ENCODE data around the gene MIOX. TPM values are rescaled to one million over a fixed set of nuclear protein-coding genes. Genes with fewer than 3 reads are reported as not detected.
A peak's percentile ranks its signal among the peaks of the same experiment; 100 is the strongest.

Gene MIOX
- total RNA-seq, 1 donor from 2014 or later, result not detected

DNA sequence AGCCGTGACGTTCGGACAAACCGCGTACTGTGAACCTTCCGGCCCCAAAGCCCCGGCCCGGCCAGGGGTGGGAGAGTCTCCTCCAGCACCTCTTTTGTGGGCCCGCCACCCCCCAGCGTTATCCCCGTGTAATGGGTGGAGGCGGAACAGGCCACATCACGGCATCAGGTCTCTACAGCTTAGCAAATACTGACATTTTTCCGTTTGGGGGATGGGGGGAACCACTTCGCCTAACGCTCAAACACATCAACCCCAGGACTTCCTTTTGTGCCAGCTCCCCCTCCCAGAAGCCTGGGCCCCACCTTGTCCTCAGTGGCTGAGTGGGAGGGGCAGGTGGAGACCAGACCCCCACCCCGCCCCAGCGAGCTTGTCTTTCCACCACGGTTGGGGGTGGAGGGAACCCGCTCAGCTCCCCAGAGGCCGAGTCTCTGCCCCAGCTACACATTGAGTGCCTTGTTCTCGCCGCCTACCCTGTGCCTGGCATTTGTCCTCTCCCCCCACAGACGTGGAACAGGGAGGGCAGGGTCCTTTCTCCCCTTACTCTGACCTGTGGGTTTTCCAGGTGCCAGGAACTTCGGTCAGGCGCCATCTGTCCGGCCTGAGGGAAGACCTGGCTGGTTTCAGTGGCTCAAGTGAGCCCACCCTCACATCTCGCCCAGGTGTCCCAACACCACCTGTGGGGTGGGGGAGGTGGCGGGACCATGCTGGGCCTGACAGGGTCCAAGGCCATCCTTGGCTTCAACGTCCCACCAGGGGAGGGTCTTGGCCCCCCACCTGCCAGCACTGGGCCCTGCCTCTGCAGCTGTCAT, 41.4 kb upstream of the MIOX start:
- no peak overlapping the region for H3K27ac Mint-ChIP-seq
- no peaks in the 10 kb centered on the region for H3K4me1 Mint-ChIP-seq (ENCODE audit: low read depth)
- intact Hi-C loops (cut with micrococcal nuclease), result no loop called here
- H3K27me3 Mint-ChIP-seq (ENCODE audit: low read depth), result no peaks in the 10 kb centered on the region
- H3K9me3 Mint-ChIP-seq, result no peaks in the 10 kb centered on the region
- DNase-seq (ENCODE audit: low spot score), result no peak
- H3K4me3 Mint-ChIP-seq (ENCODE audit: low read depth), result no peak overlapping the region
- H3K36me3 Mint-ChIP-seq (ENCODE audit: low read depth), result peaks cover 36% of the 10 kb centered on the region

DNA sequence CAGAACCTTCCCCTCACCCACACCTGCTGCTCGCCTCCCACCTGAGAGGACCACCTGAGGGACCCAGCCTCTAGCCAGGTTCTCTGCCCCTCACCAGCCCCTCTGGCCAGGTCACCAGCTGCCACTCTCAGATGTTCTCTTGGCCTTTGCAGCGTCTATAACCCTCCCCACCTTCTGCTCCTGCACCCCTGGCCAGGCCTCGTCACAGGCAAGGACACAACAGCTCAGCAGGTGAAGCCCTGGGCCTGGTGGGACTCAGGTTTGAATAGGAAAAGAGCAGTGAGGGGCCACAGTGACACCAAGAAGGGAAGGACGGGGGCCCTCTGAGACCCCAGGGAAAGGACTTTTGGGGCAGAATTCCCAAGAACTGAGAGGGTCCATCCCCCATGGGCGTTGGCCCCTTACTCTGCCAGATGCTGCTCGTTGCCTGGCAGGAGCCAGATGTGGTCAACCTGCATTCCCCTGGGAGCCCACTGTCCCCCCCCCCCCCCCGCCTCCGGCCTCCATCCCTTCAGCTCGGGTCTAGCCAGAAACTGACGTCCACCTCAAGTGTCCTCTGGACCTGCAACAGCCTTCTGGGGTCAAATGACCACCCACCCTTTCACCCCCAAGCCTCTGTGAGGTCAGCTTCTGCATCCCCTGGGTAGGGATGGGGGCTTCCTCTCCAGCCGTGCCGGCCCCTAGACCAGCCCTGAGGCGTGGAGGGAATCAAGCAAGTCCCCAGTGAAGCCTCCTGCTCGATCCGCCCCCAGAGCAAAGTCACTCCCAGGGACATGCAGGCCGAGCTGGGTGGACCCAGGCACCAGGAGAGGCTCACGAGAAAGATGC, 40.6 kb upstream of the MIOX start:
- no peak for DNase-seq (ENCODE audit: low spot score)
- no peak overlapping the region for H3K27ac Mint-ChIP-seq
- no peaks in the 10 kb centered on the region for H3K9me3 Mint-ChIP-seq
- no peak overlapping the region for H3K4me3 Mint-ChIP-seq (ENCODE audit: low read depth)
- no peaks in the 10 kb centered on the region for H3K4me1 Mint-ChIP-seq (ENCODE audit: low read depth)
- intact Hi-C loops (cut with micrococcal nuclease), result no loop called here
- H3K27me3 Mint-ChIP-seq (ENCODE audit: low read depth), result no peaks in the 10 kb centered on the region
- H3K36me3 Mint-ChIP-seq (ENCODE audit: low read depth), result peaks cover 42% of the 10 kb centered on the region

DNA sequence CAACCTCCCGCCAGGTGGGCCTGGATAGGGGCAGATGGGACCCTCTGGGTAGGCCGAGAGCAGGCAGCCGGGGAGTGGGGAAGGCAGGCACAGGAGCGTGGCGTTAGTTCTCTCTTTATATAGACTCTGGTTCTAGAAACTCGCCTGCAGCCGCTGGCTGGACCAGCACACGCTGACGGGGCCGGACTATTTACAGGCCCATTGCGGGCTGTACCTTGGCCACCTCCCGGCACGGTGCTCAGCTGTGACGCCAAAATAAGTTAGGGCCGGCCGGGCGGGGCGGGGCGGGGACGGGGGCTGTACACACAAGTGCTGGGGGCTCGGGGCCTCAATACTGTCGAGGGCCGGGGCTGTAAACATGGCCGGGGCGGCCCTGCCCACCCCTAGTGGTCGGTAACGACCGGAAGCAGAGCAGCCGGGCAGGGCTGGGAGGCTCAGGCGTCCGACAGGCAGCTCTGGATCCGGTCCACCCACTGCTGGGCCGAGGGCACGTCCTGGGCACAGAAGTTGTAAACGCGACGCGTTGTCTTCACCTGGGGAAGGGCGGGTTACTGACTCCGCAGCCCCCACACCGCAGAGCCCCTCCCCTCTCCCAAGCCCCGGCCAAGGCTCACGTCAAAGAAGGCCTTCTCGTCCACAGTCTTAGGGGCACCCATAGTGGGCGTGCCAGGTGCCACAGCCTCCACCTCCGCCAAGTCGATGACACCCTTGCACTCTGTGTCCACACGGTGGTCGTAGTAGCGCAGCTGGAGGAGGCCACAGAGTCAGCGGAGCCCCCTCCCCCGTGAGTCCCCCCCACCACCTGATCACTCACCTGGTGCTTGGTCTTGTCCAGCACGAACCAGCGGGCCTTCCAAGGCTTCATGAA, 39.7 kb upstream of the MIOX start:
- Mint-ChIP-seq H3K9me3 (no peaks in the 10 kb centered on the region), H3K27me3 (ENCODE audit: low read depth) (no peaks in the 10 kb centered on the region), H3K4me1 (ENCODE audit: low read depth) (no peaks in the 10 kb centered on the region), H3K36me3 (ENCODE audit: low read depth) (peaks cover 43% of the 10 kb centered on the region), H3K27ac (no peak overlapping the region), H3K4me3 (ENCODE audit: low read depth) (no peak overlapping the region)
- DNase-seq (ENCODE audit: low spot score), result no peak
- intact Hi-C loops (cut with micrococcal nuclease), result no loop called here

DNA sequence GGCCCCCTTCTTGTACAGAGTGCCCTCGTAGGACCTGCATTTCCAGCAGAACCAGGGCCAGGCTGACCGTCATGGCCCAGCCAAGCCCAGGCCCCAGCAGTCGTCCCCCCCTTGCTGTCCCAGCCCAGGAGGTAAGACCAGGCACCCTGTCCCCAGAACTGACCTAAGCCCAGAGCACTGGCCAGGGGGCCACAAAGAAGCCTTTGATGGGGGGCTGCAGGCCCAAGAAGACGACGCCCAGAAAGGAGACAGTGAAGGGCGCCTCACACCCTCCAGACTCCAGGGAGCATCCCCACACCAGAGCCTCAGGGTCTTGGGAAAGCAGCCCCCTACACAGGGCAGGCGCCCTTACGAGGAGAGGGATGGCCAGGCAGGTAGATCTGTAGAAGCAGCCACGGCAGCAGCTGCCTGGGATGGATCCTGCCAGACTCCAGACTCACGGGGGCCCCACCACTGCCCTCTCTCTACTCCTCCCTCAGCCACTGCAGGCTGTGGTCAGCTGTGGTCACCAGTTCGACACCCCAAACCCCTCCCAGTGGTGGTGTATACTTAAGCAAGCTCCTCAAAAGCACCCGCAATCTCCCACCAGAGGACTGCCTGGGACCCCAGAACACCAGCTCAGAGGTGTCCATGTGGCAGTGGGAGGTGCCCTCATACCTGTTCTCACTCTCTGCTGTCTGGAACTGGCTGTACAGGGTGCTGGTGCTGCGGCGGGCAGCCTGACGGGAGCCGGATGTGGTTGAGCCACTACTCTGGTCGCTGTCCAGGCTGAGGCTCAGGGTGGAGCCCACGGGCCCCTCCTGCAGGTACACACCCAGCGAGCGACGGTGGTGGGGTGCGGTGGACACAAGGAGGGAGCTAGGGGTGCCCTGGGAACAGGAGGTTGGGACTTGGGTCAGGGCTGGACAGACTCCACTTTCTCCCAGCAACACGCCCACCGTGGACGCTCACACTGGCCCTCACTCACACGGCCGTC, 38.8 kb upstream of the MIOX start:
- H3K9me3 Mint-ChIP-seq, result no peaks in the 10 kb centered on the region
- peaks cover 46% of the 10 kb centered on the region for H3K36me3 Mint-ChIP-seq (ENCODE audit: low read depth)
- intact Hi-C loops (cut with micrococcal nuclease), result no loop called here
- H3K27me3 Mint-ChIP-seq (ENCODE audit: low read depth), result no peaks in the 10 kb centered on the region
- no peak overlapping the region for H3K4me3 Mint-ChIP-seq (ENCODE audit: low read depth)
- H3K27ac Mint-ChIP-seq, result no peak overlapping the region
- peaks cover 2% of the 10 kb centered on the region for H3K4me1 Mint-ChIP-seq (ENCODE audit: low read depth)
- DNase-seq (ENCODE audit: low spot score), result no peak

DNA sequence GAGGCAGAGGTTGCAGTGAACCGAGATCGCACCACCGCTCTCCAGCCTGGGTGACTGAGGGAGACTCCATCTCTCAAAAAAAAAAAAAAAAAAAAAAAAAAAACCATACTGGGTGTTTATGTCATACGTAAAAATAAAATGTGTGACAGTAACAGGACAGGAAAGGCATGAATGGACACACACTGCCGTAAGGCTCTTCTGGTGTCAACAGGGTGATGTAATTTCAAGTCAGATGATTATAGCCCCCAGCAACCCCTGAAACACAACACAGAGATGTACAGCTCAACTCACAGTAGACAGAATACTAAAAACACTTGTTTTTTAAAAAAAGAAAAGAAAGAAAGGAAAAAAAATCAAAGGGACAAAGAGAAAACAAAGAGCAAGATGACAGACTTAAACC, 34.0 kb upstream of the MIOX start:
- H3K4me3 Mint-ChIP-seq (ENCODE audit: low read depth), result no peak overlapping the region
- no peak for DNase-seq (ENCODE audit: low spot score)
- H3K9me3 Mint-ChIP-seq, result no peaks in the 10 kb centered on the region
- peaks cover 68% of the 10 kb centered on the region for H3K36me3 Mint-ChIP-seq (ENCODE audit: low read depth)
- H3K4me1 Mint-ChIP-seq (ENCODE audit: low read depth), result peaks cover 10% of the 10 kb centered on the region
- H3K27me3 Mint-ChIP-seq (ENCODE audit: low read depth), result no peaks in the 10 kb centered on the region
- peak overlapping the region; percentile 70 for H3K27ac Mint-ChIP-seq
- intact Hi-C loops (cut with micrococcal nuclease), result no loop called here

DNA sequence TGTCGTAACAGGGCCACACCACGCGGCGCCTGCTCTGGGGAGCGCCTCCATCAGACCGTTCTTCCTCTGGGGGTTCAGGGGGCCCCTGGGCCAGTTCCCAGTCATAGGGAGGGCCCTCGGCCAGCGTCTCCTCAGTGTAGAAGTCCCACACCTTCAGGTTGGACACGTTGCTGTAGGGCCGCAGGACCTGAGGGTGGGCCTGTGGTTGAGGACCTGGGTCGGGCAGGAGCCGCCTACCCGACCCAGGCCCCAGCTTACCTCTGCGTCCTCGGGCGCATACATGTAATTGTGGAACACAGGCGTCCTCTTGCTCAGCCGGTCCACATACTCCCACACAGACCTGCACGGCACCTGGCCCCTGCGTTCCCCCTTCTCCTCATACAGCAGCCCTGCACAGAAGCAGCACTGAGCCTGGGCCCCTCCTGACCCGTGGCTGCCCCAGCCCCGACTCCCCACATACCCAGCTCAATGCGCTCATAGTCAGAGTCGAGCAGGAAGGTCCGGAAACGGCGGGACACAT, 32.0 kb upstream of the MIOX start:
- intact Hi-C loops (cut with micrococcal nuclease), result no loop called here
- Mint-ChIP-seq H3K36me3 (ENCODE audit: low read depth) (peaks cover 58% of the 10 kb centered on the region), H3K4me1 (ENCODE audit: low read depth) (peaks cover 10% of the 10 kb centered on the region), H3K9me3 (no peaks in the 10 kb centered on the region), H3K4me3 (ENCODE audit: low read depth) (no peak overlapping the region), H3K27ac (no peak overlapping the region), H3K27me3 (ENCODE audit: low read depth) (no peaks in the 10 kb centered on the region)
- no peak for DNase-seq (ENCODE audit: low spot score)

DNA sequence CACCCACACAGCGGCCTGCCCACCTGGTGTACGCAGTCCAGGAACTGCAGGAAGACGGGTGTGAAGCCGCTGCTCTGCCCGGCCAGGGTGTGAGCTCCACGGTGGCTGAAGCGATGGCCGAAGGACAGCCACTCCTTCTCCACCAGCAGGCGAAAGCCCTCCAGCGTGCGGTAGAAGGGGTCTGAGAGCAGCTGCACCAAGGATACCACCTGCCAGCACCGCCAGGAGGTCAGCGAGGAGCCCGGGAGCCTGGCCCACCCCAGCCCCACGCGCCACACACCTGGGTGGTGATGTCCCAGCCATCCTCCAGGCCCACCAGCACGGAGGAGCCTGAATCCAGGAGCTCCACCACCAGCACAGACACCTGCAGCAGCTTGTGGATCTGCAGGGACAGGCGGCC, 31.5 kb upstream of the MIOX start:
- no peaks in the 10 kb centered on the region for H3K9me3 Mint-ChIP-seq
- H3K27me3 Mint-ChIP-seq (ENCODE audit: low read depth), result no peaks in the 10 kb centered on the region
- intact Hi-C loops (cut with micrococcal nuclease), result no loop called here
- peaks cover 10% of the 10 kb centered on the region for H3K4me1 Mint-ChIP-seq (ENCODE audit: low read depth)
- no peak for DNase-seq (ENCODE audit: low spot score)
- peaks cover 56% of the 10 kb centered on the region for H3K36me3 Mint-ChIP-seq (ENCODE audit: low read depth)
- no peak overlapping the region for H3K27ac Mint-ChIP-seq
- no peak overlapping the region for H3K4me3 Mint-ChIP-seq (ENCODE audit: low read depth)

DNA sequence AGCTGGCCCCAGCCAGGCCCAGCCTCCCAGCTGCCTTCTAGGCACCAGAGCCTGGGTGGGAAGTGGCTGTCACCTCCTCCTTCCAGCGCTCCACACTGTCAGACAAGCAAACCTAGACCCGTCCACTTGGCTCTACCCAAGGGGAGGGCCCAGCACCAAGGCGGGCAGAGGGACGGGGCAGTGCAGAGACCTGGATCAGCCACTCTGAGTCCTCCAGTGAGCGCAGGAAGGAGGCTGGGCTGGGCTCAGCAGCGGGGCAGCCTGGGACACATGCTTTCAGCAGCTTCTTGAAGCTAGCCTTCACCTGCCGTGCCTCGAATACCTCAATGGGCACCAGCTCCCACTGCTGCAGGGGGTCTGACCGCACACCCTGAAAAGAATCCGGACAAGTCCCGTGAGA, 30.6 kb upstream of the MIOX start:
- H3K9me3 Mint-ChIP-seq, result no peaks in the 10 kb centered on the region
- DNase-seq (ENCODE audit: low spot score), result no peak
- no peak overlapping the region for H3K4me3 Mint-ChIP-seq (ENCODE audit: low read depth)
- no peaks in the 10 kb centered on the region for H3K27me3 Mint-ChIP-seq (ENCODE audit: low read depth)
- peaks cover 58% of the 10 kb centered on the region for H3K36me3 Mint-ChIP-seq (ENCODE audit: low read depth)
- peaks cover 10% of the 10 kb centered on the region for H3K4me1 Mint-ChIP-seq (ENCODE audit: low read depth)
- H3K27ac Mint-ChIP-seq, result no peak overlapping the region
- intact Hi-C loops (cut with micrococcal nuclease), result no loop called here

DNA sequence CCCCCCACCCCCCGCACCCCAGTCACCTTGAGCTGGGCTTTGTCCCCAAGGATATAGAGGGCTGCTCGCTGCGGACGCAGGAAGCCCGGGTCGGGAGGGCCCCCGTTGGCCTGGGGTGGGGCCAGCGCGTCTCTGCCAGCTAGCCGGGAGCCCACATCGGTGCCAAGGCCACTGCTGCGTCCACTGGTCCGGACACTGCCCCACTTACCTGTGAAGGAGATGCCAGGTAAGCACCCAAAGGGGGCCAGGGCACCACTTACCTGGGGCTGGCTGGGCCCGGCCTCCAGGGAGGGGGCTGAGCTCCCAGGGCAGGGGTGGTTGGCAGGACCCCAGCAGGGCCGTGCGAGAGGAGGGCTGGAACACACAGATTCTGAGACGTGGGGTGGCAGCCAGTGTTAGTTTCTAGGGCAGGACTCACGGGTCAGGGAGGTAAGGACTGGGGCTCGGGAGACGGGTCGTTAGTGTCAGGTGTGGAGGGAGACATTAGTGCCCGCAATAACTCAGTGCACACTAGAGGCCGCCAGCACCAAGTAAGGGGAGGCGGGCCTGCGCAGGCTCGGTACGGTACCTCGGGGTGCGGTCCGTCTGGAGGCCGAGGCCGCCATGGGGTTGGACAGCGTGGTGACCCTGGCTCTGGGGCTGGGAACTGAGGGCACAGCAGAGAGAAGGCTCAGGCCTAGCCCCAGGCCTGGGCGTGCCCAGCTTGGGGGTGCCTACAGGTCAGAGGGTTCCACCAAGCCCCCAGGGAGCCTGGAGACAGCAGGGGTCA, 30.0 kb upstream of the MIOX start:
- H3K4me1 Mint-ChIP-seq (ENCODE audit: low read depth), result peaks cover 10% of the 10 kb centered on the region
- intact Hi-C loops (cut with micrococcal nuclease), result no loop called here
- no peak overlapping the region for H3K27ac Mint-ChIP-seq
- H3K9me3 Mint-ChIP-seq, result no peaks in the 10 kb centered on the region
- H3K36me3 Mint-ChIP-seq (ENCODE audit: low read depth), result peaks cover 53% of the 10 kb centered on the region
- H3K4me3 Mint-ChIP-seq (ENCODE audit: low read depth), result no peak overlapping the region
- no peaks in the 10 kb centered on the region for H3K27me3 Mint-ChIP-seq (ENCODE audit: low read depth)
- no peak for DNase-seq (ENCODE audit: low spot score)

DNA sequence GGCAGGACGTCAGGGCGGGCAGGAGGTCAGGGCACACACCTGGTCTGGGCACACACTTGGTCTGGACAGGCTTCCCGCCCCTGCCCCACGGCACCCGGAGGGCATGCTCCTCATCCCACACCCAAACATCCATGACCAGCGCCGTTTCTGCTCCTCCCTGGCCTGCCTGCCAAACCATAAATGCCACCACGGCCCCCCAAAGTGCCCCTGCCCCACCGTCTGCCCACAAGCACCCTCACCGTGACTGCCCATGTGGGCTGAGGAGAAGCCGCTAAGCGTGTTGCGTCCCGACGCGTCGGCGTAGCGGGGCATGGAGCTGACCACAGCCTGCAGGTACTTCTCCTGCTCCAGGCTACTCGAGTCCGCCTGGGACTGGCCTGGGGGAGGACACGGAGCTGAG, 27.6 kb upstream of the MIOX start:
- H3K4me3 Mint-ChIP-seq (ENCODE audit: low read depth), result no peak overlapping the region
- no peaks in the 10 kb centered on the region for H3K27me3 Mint-ChIP-seq (ENCODE audit: low read depth)
- H3K36me3 Mint-ChIP-seq (ENCODE audit: low read depth), result peaks cover 53% of the 10 kb centered on the region
- peaks cover under 1% of the 10 kb centered on the region for H3K4me1 Mint-ChIP-seq (ENCODE audit: low read depth)
- DNase-seq (ENCODE audit: low spot score), result no peak
- no peak overlapping the region for H3K27ac Mint-ChIP-seq
- intact Hi-C loops (cut with micrococcal nuclease), result no loop called here
- H3K9me3 Mint-ChIP-seq, result no peaks in the 10 kb centered on the region

DNA sequence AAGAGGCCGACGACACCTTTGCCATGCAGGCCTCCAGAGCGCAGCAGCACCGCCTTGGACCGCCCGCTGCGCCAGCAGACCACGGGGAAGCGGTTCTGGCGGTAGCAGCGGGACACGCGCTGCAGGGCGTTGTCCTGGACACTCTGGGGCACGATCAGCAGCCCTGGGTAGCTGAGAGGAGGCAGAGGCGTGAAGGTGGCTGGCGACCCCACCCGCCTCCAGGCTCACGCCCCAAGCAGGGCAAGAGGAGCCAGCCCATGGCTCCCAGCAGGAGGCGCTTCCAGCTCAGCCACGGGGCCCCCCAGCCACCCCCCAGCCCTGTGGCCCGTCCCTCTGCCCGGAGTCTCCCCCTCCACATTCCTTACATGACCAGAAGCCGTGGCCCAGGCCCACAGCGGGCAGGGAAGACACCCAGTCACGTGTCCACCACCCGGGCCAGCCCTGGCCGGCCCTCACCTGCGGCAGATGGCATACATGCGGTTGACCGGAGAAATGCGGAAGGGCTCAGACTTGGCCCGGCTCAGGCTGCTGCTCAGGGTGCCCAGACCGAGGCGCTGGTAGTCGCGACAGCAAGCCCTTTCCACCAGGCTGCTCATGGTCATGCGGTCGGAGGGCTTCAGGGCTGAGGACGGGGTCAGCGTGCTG, 27.0 kb upstream of the MIOX start:
- no peaks in the 10 kb centered on the region for H3K9me3 Mint-ChIP-seq

More for the DNA sequence above, 27.0 kb upstream of the MIOX start:
- H3K27ac Mint-ChIP-seq, result no peak overlapping the region
- H3K36me3 Mint-ChIP-seq (ENCODE audit: low read depth), result peaks cover 54% of the 10 kb centered on the region
- intact Hi-C loops (cut with micrococcal nuclease), result loop anchor here (10.0 kb wide), 1 partner anchor 115 kb away; the partner anchor contains the start of gene PPP6R2
- DNase-seq (ENCODE audit: low spot score), result no peak
- no peaks in the 10 kb centered on the region for H3K4me1 Mint-ChIP-seq (ENCODE audit: low read depth)
- no peak overlapping the region for H3K4me3 Mint-ChIP-seq (ENCODE audit: low read depth)
- no peaks in the 10 kb centered on the region for H3K27me3 Mint-ChIP-seq (ENCODE audit: low read depth)

All from activated T-helper 2 cell treated with anti-CD3 and anti-CD28 coated beads, Interferon-gamma antibody, Interleukin-2, Interleukin-4, amounts not matched to agents 10 μg/mL and 5 μg/mL and 100 μg/mL, durations not matched to agents 14 hours and 24 hours and 36 hours (primary cell).